H9 (cell line): Measurements from ENCODE around the gene RALGAPB. TPM values are rescaled to one million over a fixed set of nuclear protein-coding genes. Genes with fewer than 3 reads are reported as not detected.
"Not testable (repeated sequence)": the region's sequence is repeated elsewhere in the genome, so short reads cannot be mapped to it uniquely, and the experiment has no call there.

Experiments used
- DNase-seq: peaks from one replicate; pipeline ENCODE4 v3.0.0-alpha.2; 2017
- H2AFZ ChIP-seq: one replicate; pipeline ENCODE4 v1.6.1; 2013; ENCODE audit warnings: mild to moderate bottlenecking, low read length, control low read depth, moderate library complexity
- H2AK5ac ChIP-seq: 2 replicates; pipeline ENCODE4 v1.6.1; 2013; ENCODE audit warnings: low read length, control low read depth, mixed read lengths; ENCODE audit not compliant: insufficient read length
- H2BK120ac ChIP-seq: one replicate; pipeline ENCODE4 v1.6.1; 2013; ENCODE audit warnings: low read depth, mild to moderate bottlenecking, low read length, control low read depth, inconsistent platforms; ENCODE audit not compliant: poor library complexity, severe bottlenecking
- H2BK12ac ChIP-seq: 2 replicates; pipeline ENCODE4 v1.6.1; 2013; ENCODE audit warnings: low read length, control low read depth, mixed read lengths, low read depth; ENCODE audit not compliant: insufficient read length
- H2BK15ac ChIP-seq: 2 replicates; pipeline ENCODE4 v1.6.1; 2013; ENCODE audit warnings: low read depth, low read length, control low read depth
- H2BK20ac ChIP-seq: one replicate; pipeline ENCODE4 v1.6.1; 2013; ENCODE audit warnings: low read depth, mild to moderate bottlenecking, low read length, control low read depth, inconsistent platforms; ENCODE audit not compliant: poor library complexity, severe bottlenecking
- H2BK5ac ChIP-seq: 2 replicates; pipeline ENCODE4 v1.6.1; 2013; ENCODE audit warnings: low read length, control low read depth, mixed read lengths; ENCODE audit not compliant: insufficient read length
- H3K14ac ChIP-seq: 2 replicates; pipeline ENCODE4 v1.6.1; 2013; ENCODE audit warnings: low read length, control low read depth; ENCODE audit not compliant: insufficient read depth
- H3K18ac ChIP-seq: 2 replicates; pipeline ENCODE4 v1.6.1; 2013; ENCODE audit warnings: low read depth, mild to moderate bottlenecking, mixed read lengths, low read length, control low read depth; ENCODE audit not compliant: insufficient read length
- H3K23ac ChIP-seq: 2 replicates; pipeline ENCODE4 v1.6.1; 2013; ENCODE audit warnings: low read length, control low read depth, mixed read lengths, low read depth; ENCODE audit not compliant: insufficient read length
- H3K23me2 ChIP-seq: 2 replicates; pipeline ENCODE4 v1.6.1; 2013; ENCODE audit warnings: low read depth, mild to moderate bottlenecking, mixed read lengths, low read length, control low read depth; ENCODE audit not compliant: insufficient read length, poor library complexity, severe bottlenecking
- H3K27ac ChIP-seq: 2 replicates; pipeline ENCODE4 v1.5.1; 2013; ENCODE audit warnings: low read length, control low read depth, mixed read lengths, low read depth; ENCODE audit not compliant: insufficient read length
- H3K27me3 ChIP-seq: 2 replicates; pipeline ENCODE4 v1.6.1; 2013; ENCODE audit warnings: low read length, control low read depth, inconsistent platforms; ENCODE audit not compliant: insufficient read depth
- H3K4ac ChIP-seq: 2 replicates; pipeline ENCODE4 v1.6.1; 2013; ENCODE audit warnings: low read depth, mild to moderate bottlenecking, control low read depth, inconsistent platforms, low read length, moderate library complexity
- H3K4me1 ChIP-seq: 2 replicates; pipeline ENCODE4 v1.6.1; 2013; ENCODE audit warnings: low read length, control low read depth, inconsistent platforms; ENCODE audit not compliant: insufficient read depth
- H3K4me2 ChIP-seq: 2 replicates; pipeline ENCODE4 v1.6.1; 2013; ENCODE audit warnings: low read length, control low read depth, mixed read lengths; ENCODE audit not compliant: insufficient read length, insufficient read depth
- H3K56ac ChIP-seq: 2 replicates; pipeline ENCODE4 v1.6.1; 2013; ENCODE audit warnings: low read depth, mild to moderate bottlenecking, mixed read lengths, low read length, control low read depth; ENCODE audit not compliant: insufficient read length
- H3K79me1 ChIP-seq: 2 replicates; pipeline ENCODE4 v1.6.1; 2013; ENCODE audit warnings: low read depth, mild to moderate bottlenecking, moderate library complexity, low read length, control low read depth, inconsistent platforms; ENCODE audit not compliant: insufficient read depth, poor library complexity, severe bottlenecking
- H3K79me2 ChIP-seq: 2 replicates; pipeline ENCODE4 v1.6.1; 2013; ENCODE audit warnings: low read length, control low read depth, inconsistent platforms; ENCODE audit not compliant: insufficient read depth
- H3K9ac ChIP-seq: 2 replicates; pipeline ENCODE4 v1.6.1; 2013; ENCODE audit warnings: low read length, control low read depth, mixed read lengths; ENCODE audit not compliant: insufficient read length; ENCODE audit errors: extremely low read depth
- H3K9me3 ChIP-seq: one replicate; pipeline ENCODE4 v1.6.1; 2013; ENCODE audit warnings: low read depth, low read length, inconsistent platforms; ENCODE audit not compliant: control insufficient read depth
- H3T11ph ChIP-seq: one replicate; pipeline ENCODE4 v1.6.1; 2013; ENCODE audit warnings: mild to moderate bottlenecking, low read length, control low read depth, inconsistent platforms
- H4K20me1 ChIP-seq: one replicate; pipeline ENCODE4 v1.6.1; 2013; ENCODE audit not compliant: control insufficient read depth, insufficient read length, insufficient read depth
- H4K5ac ChIP-seq: 2 replicates; pipeline ENCODE4 v1.6.1; 2013; ENCODE audit warnings: low read depth, mild to moderate bottlenecking, mixed read lengths, low read length, control low read depth; ENCODE audit not compliant: insufficient read length
- H4K8ac ChIP-seq: replicated peaks from 2 replicates; pipeline ENCODE4 v1.6.1; 2013; ENCODE audit warnings: low read length, control low read depth, mixed read lengths, low read depth; ENCODE audit not compliant: insufficient read length
- H4K91ac ChIP-seq: 2 replicates; pipeline ENCODE4 v1.6.1; 2013; ENCODE audit warnings: low read depth, mild to moderate bottlenecking, moderate library complexity, mixed read lengths, low read length, control low read depth; ENCODE audit not compliant: insufficient read length
- H3K27ac Mint-ChIP-seq, 3 experiments: 2 replicates in 2 of 3; 3 replicates in 1 of 3; pipeline ENCODE4 v1.8.0; 2020 to 2021; ENCODE audit warnings: mixed read lengths in 3 of 3, mild to moderate bottlenecking in 1 of 3, moderate library complexity in 1 of 3
- H3K27me3 Mint-ChIP-seq: 2 replicates; pipeline ENCODE4 v1.8.0; 2021; ENCODE audit warnings: low read depth, mild to moderate bottlenecking, moderate library complexity, mixed read lengths
- H3K36me3 Mint-ChIP-seq, 3 experiments: 2 replicates in 2 of 3; 3 replicates in 1 of 3; pipeline ENCODE4 v1.8.0; 2020 to 2021; ENCODE audit warnings: low read depth in 3 of 3, mixed read lengths in 3 of 3; ENCODE audit not compliant: insufficient read depth in 1 of 3
- H3K4me1 Mint-ChIP-seq, 2 experiments: 2 replicates each; pipeline ENCODE4 v1.8.0; 2020; ENCODE audit warnings: mixed read lengths in 2 of 2
- H3K4me3 Mint-ChIP-seq, 2 experiments: 2 replicates in 1 of 2; 3 replicates in 1 of 2; pipeline ENCODE4 v1.8.0; 2020 to 2021; ENCODE audit warnings: mild to moderate bottlenecking in 2 of 2, mixed read lengths in 2 of 2, moderate library complexity in 1 of 2
- H3K9me3 Mint-ChIP-seq, 2 experiments: 2 replicates in 1 of 2; 3 replicates in 1 of 2; pipeline ENCODE4 v1.8.0; 2020; ENCODE audit warnings: mild to moderate bottlenecking in 2 of 2, mixed read lengths in 2 of 2, moderate library complexity in 1 of 2
- WGBS: extraction: QIAGEN DNeasy Blood & Tissue Kit; methylation state at CpG from one replicate; pipeline ENCODE4 v1.1.7; 2013; ENCODE audit warnings: missing lambda C conversion rate, low lambda C conversion rate, mixed read lengths; ENCODE audit not compliant: insufficient read length; ENCODE audit errors: extremely low coverage; 5-methylcytosine and 5-hydroxymethylcytosine counted together
- total RNA-seq: library from RNA; stranded (reverse); gene quantifications from 2 replicates; pipeline ENCODE4 v1.2.1, GENCODE V29; 2021
- TF ChIP-seq, protein P1 (sequence below): fragments of 200-600 bp; sonication (generic); conservative IDR thresholded peaks from 3 replicates; pipeline ENCODE4 v1.8.0; 2021; ENCODE audit warnings: antibody characterized with exemption, mild to moderate bottlenecking

The RALGAPB gene
- total RNA-seq, 1 experiment from 2014 or later: 28.5 TPM

DNA sequence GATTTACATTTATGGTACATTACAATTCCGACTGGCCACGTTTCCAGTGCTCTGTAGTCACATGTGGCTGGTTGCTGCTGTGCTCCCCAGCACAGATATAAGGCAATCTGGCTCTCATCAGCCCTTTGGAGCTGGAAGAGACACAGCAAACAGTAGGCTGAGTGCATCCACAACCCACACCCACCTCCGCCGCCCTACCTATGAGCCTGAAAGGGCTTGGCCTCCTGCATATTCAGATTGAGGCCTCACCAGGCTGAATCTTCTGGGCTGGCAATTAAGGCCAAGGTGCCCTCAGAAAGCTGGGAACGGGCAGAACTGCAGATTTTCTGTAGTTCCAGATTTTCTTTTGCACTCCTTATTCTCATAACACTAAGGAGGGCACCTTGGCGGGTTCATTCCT, 34.8 kb upstream of the RALGAPB start:
- no peak overlapping the region for H2BK12ac ChIP-seq

DNA sequence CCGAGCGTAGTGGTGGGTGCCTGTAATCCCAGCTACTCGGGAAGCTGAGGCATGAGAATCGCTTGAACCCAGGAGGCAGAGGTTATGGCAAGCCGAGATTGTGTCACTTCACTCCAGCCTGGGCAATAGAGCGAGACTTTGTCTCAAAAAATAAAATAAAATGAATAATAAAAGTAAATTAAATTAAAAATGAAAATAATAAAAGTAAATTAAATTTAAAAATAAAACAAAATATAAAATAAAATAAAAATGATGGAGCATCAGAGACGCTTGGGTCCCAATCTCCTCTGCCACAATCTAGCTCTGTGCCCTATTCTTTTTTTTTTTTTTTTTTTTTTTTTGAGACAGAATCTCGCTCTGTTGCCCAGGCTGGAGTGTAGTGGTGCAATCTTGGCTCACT, 31.5 kb upstream of the RALGAPB start:
- H3K9ac ChIP-seq, H2AK5ac ChIP-seq, H3K27me3 ChIP-seq, DNase-seq, H4K5ac ChIP-seq, H3K79me2 ChIP-seq, H3K18ac ChIP-seq, H3T11ph ChIP-seq, H2AFZ ChIP-seq, H3K23ac ChIP-seq, H4K20me1 ChIP-seq, H3K4ac ChIP-seq, H2BK20ac ChIP-seq, H3K36me3 Mint-ChIP-seq, H3K56ac ChIP-seq, H4K91ac ChIP-seq, H3K4me1 ChIP-seq, H3K14ac ChIP-seq, H3K9me3 Mint-ChIP-seq, H4K8ac ChIP-seq, H3K27ac ChIP-seq, H3K79me1 ChIP-seq, H3K4me2 ChIP-seq, H3K27ac Mint-ChIP-seq, H3K4me3 Mint-ChIP-seq, H2BK15ac ChIP-seq, H3K23me2 ChIP-seq, H2BK12ac ChIP-seq, H2BK120ac ChIP-seq, H3K9me3 ChIP-seq, H2BK5ac ChIP-seq: not testable (repeated sequence)
- no CpG with 5 or more reads among the region's 8 CpGs for WGBS
- Mint-ChIP-seq H3K27me3 (peaks cover 12% of the 10 kb centered on the region), H3K4me1 (peaks cover 7 to 11% of the 10 kb centered on the region in 2 experiments)

More for the DNA sequence above, 34.8 kb upstream of the RALGAPB start:
- Histone ChIP-seq H3K14ac (no peak overlapping the region), H3K27me3 (no peaks in the 10 kb centered on the region), H3K9me3 (no peaks in the 10 kb centered on the region), H3K23ac (no peak overlapping the region), H3T11ph (no peak overlapping the region), H3K79me1 (peaks cover 4% of the 10 kb centered on the region), H2BK20ac (no peak overlapping the region), H3K9ac (no peak overlapping the region), H4K5ac (no peak overlapping the region), H3K27ac (no peak overlapping the region), H2BK5ac (no peak overlapping the region), H4K20me1 (no peaks in the 10 kb centered on the region), H3K4ac (no peak overlapping the region), H2BK15ac (no peak overlapping the region), H4K91ac (no peak overlapping the region), H2AFZ (no peak overlapping the region), H3K56ac (no peak overlapping the region), H4K8ac (no peak overlapping the region), H2BK120ac (no peak overlapping the region), H3K4me1 (peaks cover 2% of the 10 kb centered on the region; the same call in 1 of the 2 replicates), H3K79me2 (peaks cover 22% of the 10 kb centered on the region; the same call in 1 of the 2 replicates), H3K4me2 (no peak overlapping the region), H3K18ac (no peak overlapping the region), H3K23me2 (peaks cover 9% of the 10 kb centered on the region), H2AK5ac (no peak overlapping the region)
- Mint-ChIP-seq H3K4me1 (peaks cover 17 to 25% of the 10 kb centered on the region in 2 experiments), H3K27me3 (peaks cover 10% of the 10 kb centered on the region), H3K9me3 (peaks cover 0 to 1% of the 10 kb centered on the region in 2 experiments; a peak in 1 of 5 replicates), H3K27ac (peak overlapping the region in 1 of 3 experiments; percentile 62; a peak in 1 of 7 replicates), H3K36me3 (peaks cover 18 to 20% (median 19%) of the 10 kb centered on the region in 3 experiments), H3K4me3 (no peak overlapping the region)
- TF ChIP-seq, protein P1, sequence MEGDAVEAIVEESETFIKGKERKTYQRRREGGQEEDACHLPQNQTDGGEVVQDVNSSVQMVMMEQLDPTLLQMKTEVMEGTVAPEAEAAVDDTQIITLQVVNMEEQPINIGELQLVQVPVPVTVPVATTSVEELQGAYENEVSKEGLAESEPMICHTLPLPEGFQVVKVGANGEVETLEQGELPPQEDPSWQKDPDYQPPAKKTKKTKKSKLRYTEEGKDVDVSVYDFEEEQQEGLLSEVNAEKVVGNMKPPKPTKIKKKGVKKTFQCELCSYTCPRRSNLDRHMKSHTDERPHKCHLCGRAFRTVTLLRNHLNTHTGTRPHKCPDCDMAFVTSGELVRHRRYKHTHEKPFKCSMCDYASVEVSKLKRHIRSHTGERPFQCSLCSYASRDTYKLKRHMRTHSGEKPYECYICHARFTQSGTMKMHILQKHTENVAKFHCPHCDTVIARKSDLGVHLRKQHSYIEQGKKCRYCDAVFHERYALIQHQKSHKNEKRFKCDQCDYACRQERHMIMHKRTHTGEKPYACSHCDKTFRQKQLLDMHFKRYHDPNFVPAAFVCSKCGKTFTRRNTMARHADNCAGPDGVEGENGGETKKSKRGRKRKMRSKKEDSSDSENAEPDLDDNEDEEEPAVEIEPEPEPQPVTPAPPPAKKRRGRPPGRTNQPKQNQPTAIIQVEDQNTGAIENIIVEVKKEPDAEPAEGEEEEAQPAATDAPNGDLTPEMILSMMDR: no peak
- WGBS: no CpG with 5 or more reads among the region's 6 CpGs
- DNase-seq: no peak
